ENCODE results near the gene SH3D19. TPM values are rescaled to one million over a fixed set of nuclear protein-coding genes. Genes with fewer than 3 reads are reported as not detected.

Gene SH3D19
- total RNA-seq, 2 experiments from 2014 or later = not detected

- no peak overlapping the region for H3K4me2 ChIP-seq (ENCODE audit: low read length)
- no peak overlapping the region for H2AFZ ChIP-seq (ENCODE audit: low read length)
- TF ChIP-seq CTCF (conservative IDR thresholded peaks at IDR 0.05; ENCODE audit: low read length) (no peak), EZH2phosphoT487 (IDR thresholded peaks at IDR 0.05; ENCODE audit: borderline replicate concordance, low read depth, low read length) (no peak)
- CTCF ChIA-PET (ENCODE audit: unreplicated experiment) = no interaction called here
- intact Hi-C loops (cut with micrococcal nuclease; ENCODE audit: unreplicated experiment) = no loop called here
- no peaks in the 10 kb centered on the region for H3K9me3 ChIP-seq (ENCODE audit: low read length)
- DNase-seq (ENCODE audit: low spot score) = no peak
- no TSS peak for BruUV-seq (replicated peaks)
- no peaks in the 10 kb centered on the region for H3K36me3 ChIP-seq (ENCODE audit: insufficient read depth, low read length)
- no peaks in the 10 kb centered on the region for H3K79me2 ChIP-seq (ENCODE audit: insufficient read depth, low read depth, low read length)
- H3K9me2 ChIP-seq (ENCODE audit: insufficient read depth, low read length) = no peaks in the 10 kb centered on the region
- no peak overlapping the region for H3K27ac ChIP-seq (ENCODE audit: low read depth, low read length, poor library complexity, severe bottlenecking)
- H3K4me3 ChIP-seq (ENCODE audit: low read depth, low read length, poor library complexity, severe bottlenecking) = no peak overlapping the region
- no peaks in the 10 kb centered on the region for H4K20me1 ChIP-seq (ENCODE audit: insufficient read depth, low read length)
- POLR2A ChIA-PET = interaction anchor here (0.6 to 1.1 kb wide), 2 partner anchors 35 to 72 kb away, joined by 3 read pairs; no protein-coding TSS in a partner anchor
- H3K4me1 ChIP-seq (ENCODE audit: insufficient read depth, low read length, poor library complexity, severe bottlenecking) = no peaks in the 10 kb centered on the region
Observed at GRCh38 chr4:151228189-151229119, 97.0 kb downstream of the SH3D19 start.

DNA sequence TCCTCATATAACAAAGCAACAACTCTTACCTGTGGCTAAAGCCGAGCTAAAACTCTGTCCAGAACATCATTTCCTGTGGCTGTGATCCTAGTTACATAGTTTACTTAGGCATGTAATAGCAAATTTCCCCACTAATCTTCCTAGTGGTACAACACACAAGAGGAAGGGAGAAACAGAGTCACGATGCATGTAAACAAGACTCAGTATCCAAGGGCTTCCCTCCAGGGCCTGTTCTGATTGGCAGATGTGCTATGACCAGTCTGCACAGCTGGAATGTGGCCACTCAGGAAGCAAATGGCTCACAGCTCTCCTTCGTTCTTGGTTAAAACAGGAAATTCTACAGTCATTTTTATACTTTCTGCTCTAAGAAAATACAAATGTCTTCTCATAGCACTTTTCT, 97.7 kb downstream of the SH3D19 start:
- Histone ChIP-seq H3K9me2 (ENCODE audit: insufficient read depth, low read length) (no peaks in the 10 kb centered on the region), H3K27ac (ENCODE audit: low read depth, low read length, poor library complexity, severe bottlenecking) (no peak overlapping the region), H4K20me1 (ENCODE audit: insufficient read depth, low read length) (no peaks in the 10 kb centered on the region), H3K79me2 (ENCODE audit: insufficient read depth, low read depth, low read length) (no peaks in the 10 kb centered on the region), H3K9me3 (ENCODE audit: low read length) (no peaks in the 10 kb centered on the region), H3K4me3 (ENCODE audit: low read depth, low read length, poor library complexity, severe bottlenecking) (no peak overlapping the region), H3K4me1 (ENCODE audit: insufficient read depth, low read length, poor library complexity, severe bottlenecking) (no peaks in the 10 kb centered on the region), H2AFZ (ENCODE audit: low read length) (no peak overlapping the region), H3K4me2 (ENCODE audit: low read length) (no peak overlapping the region), H3K36me3 (ENCODE audit: insufficient read depth, low read length) (no peaks in the 10 kb centered on the region)
- intact Hi-C loops (cut with micrococcal nuclease; ENCODE audit: unreplicated experiment) = no loop called here
- ChIA-PET CTCF (ENCODE audit: unreplicated experiment) (no interaction called here), POLR2A (no interaction called here)
- no peak for TF ChIP-seq EZH2phosphoT487 (IDR thresholded peaks at IDR 0.05; ENCODE audit: borderline replicate concordance, low read depth, low read length)
- TF ChIP-seq CTCF (conservative IDR thresholded peaks at IDR 0.05; ENCODE audit: low read length) = no peak
- no TSS peak for BruUV-seq (replicated peaks)
- no peak for DNase-seq (ENCODE audit: low spot score)

DNA sequence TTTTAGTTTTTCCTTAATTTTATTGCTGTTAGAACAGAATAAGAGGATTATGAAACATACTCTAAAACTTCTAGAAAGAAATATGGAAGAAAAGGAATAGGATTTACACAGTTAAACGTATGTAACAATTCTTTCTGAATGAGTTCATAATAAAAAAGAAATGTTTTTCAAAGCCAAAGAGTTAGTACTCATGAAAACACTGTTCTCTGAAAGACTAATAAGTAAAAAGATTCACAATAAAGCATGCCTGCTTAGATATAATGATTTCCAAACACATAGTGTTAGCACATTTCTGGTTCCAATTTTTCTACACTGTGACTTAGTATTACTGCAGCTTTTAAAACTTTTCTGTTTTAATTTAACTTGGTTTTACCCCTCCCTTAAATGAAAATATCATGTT, 98.2 kb downstream of the SH3D19 start:
- no peak overlapping the region for H2AFZ ChIP-seq (ENCODE audit: low read length)
- CTCF ChIA-PET (ENCODE audit: unreplicated experiment) = no interaction called here
- no peak overlapping the region for H3K4me2 ChIP-seq (ENCODE audit: low read length)
- DNase-seq (ENCODE audit: low spot score) = no peak
- no peak overlapping the region for H3K4me3 ChIP-seq (ENCODE audit: low read depth, low read length, poor library complexity, severe bottlenecking)
- POLR2A ChIA-PET = no interaction called here
- no peaks in the 10 kb centered on the region for H3K9me3 ChIP-seq (ENCODE audit: low read length)
- intact Hi-C loops (cut with micrococcal nuclease; ENCODE audit: unreplicated experiment) = no loop called here
- no peaks in the 10 kb centered on the region for H3K79me2 ChIP-seq (ENCODE audit: insufficient read depth, low read depth, low read length)
- no peaks in the 10 kb centered on the region for H3K9me2 ChIP-seq (ENCODE audit: insufficient read depth, low read length)
- H3K27ac ChIP-seq (ENCODE audit: low read depth, low read length, poor library complexity, severe bottlenecking) = no peak overlapping the region
- no TSS peak for BruUV-seq (replicated peaks)
- no peaks in the 10 kb centered on the region for H3K36me3 ChIP-seq (ENCODE audit: insufficient read depth, low read length)
- no peaks in the 10 kb centered on the region for H4K20me1 ChIP-seq (ENCODE audit: insufficient read depth, low read length)
- TF ChIP-seq EZH2phosphoT487 (IDR thresholded peaks at IDR 0.05; ENCODE audit: borderline replicate concordance, low read depth, low read length) (no peak), CTCF (conservative IDR thresholded peaks at IDR 0.05; ENCODE audit: low read length) (no peak)
- no peaks in the 10 kb centered on the region for H3K4me1 ChIP-seq (ENCODE audit: insufficient read depth, low read length, poor library complexity, severe bottlenecking)

Data from OCI-LY7 (cell line).